Left ventricle myocardium inferior (tissue), 1 donor: ENCODE measurements around the gene OR4D10. TPM values are rescaled to one million over a fixed set of nuclear protein-coding genes. Genes with fewer than 3 reads are reported as not detected.
"Not testable (repeated sequence)": the region's sequence is repeated elsewhere in the genome, so short reads cannot be mapped to it uniquely, and the experiment has no call there.

ENCODE experiments used
- DNase-seq: peaks from one replicate; pipeline ENCODE4 v3.0.0-alpha.2; 2020
- H3K27ac ChIP-seq: fragments of 200-600 bp; replicated peaks from 2 replicates; pipeline ENCODE4 v1.8.0; 2021
- H3K27me3 ChIP-seq: fragments of 200-600 bp; 2 replicates; pipeline ENCODE4 v1.8.0; 2021; ENCODE audit warnings: low read depth
- H3K36me3 ChIP-seq: fragments of 200-600 bp; 2 replicates; pipeline ENCODE4 v1.8.0; 2021
- H3K4me1 ChIP-seq: fragments of 200-600 bp; 2 replicates; pipeline ENCODE4 v1.8.0; 2021
- H3K4me3 ChIP-seq: fragments of 200-600 bp; 2 replicates; pipeline ENCODE4 v1.8.0; 2021; ENCODE audit warnings: mild to moderate bottlenecking, moderate library complexity
- H3K9me3 ChIP-seq: fragments of 200-600 bp; replicated peaks from 2 replicates; pipeline ENCODE4 v1.8.0; 2021
- intact Hi-C: fragments of 100-400 bp; cut with micrococcal nuclease; formaldehyde crosslinking; loops from one replicate; pipeline ENCODE4 v1.11.0; 2022
- total RNA-seq: library from RNA; stranded (reverse); fragmentation: NEBNext Ultra II Directional; extraction: Animal tissue kit (Norgen Biotek cat#: 25700); gene quantifications from one replicate; pipeline ENCODE4 v1.2.1, GENCODE V29; 2021
- TF ChIP-seq, protein P1 (sequence below): fragments of 200-600 bp; IDR thresholded peaks from 2 replicates; pipeline ENCODE4 v1.8.0; 2021; ENCODE audit warnings: antibody characterized with exemption, mild to moderate bottlenecking, borderline replicate concordance
- donor health status: DM: no; HTN: yes; CAD: no; lungs with severe emphysema.

The OR4D10 gene
- total RNA-seq, 1 donor from 2014 or later = not detected

DNA sequence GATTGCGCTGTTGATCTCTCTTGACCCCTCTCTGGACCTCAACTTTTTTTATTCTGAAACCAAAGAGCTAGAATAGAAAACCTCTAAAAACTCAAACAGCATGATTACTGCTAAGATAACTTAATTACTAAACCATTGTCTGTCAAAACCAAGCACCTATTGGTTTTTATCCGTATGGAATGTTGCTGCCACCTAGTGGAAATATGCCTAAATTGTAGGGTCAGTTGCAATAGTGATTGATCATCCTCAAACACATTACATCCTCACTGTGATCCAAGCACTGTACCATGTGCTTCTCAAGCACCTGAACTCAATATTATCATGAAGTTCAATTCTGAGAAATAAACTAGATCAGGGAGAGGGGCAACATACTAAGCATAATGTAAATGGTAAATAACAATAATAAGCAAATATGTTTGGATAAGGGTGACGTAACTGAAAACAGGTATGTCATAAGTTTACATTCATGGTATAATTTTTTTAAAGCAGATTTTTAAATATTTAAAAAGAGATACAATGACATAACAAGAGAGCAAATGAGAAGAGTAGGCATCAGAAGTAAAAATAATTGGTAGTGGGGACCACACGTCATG lies 43.1 kb upstream of the OR4D10 start:
- DNase-seq = no peak
- intact Hi-C loops = loop anchor here (10.0 kb wide), 1 partner anchor 255 kb away; the partner anchor contains the start of gene DTX4
- Histone ChIP-seq H3K4me3 (no peak overlapping the region), H3K27me3 (peaks cover 14% of the 10 kb centered on the region), H3K9me3 (no peaks in the 10 kb centered on the region), H3K27ac (no peak overlapping the region), H3K4me1 (no peaks in the 10 kb centered on the region), H3K36me3 (no peaks in the 10 kb centered on the region)
- TF ChIP-seq, protein P1, sequence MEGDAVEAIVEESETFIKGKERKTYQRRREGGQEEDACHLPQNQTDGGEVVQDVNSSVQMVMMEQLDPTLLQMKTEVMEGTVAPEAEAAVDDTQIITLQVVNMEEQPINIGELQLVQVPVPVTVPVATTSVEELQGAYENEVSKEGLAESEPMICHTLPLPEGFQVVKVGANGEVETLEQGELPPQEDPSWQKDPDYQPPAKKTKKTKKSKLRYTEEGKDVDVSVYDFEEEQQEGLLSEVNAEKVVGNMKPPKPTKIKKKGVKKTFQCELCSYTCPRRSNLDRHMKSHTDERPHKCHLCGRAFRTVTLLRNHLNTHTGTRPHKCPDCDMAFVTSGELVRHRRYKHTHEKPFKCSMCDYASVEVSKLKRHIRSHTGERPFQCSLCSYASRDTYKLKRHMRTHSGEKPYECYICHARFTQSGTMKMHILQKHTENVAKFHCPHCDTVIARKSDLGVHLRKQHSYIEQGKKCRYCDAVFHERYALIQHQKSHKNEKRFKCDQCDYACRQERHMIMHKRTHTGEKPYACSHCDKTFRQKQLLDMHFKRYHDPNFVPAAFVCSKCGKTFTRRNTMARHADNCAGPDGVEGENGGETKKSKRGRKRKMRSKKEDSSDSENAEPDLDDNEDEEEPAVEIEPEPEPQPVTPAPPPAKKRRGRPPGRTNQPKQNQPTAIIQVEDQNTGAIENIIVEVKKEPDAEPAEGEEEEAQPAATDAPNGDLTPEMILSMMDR = peak; percentile 67

DNA sequence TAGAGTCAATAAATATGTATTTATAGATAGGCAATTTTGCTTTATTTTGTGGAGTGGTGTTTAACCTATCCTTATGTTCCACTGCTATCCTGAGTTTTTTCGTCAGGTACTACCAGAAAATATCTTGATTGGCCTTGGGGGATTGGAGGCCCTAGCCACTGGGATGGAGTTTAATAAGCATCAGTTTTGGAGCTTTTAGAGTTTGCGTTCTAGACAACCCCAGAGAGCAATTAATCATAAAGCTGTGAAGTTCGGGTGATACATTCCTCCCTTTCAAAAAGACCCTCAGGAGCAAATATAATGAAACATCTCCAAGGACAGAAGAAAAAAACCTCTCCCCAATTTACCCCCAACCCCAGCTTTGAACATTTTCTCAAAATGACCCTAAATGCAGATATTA lies 36.9 kb upstream of the OR4D10 start, which contains the start of gene OR5A1:
TSS of gene OR5A1 (plus strand) at position 301 of the 400 bp plus-strand sequence. CDS start 6,700 bp downstream, outside the sequence.
- Histone ChIP-seq H3K4me1 (no peaks in the 10 kb centered on the region), H3K27me3 (peaks cover 14% of the 10 kb centered on the region), H3K27ac (no peak within 1 kb of the TSS), H3K9me3 (no peaks in the 10 kb centered on the region), H3K4me3 (no peak within 1 kb of the TSS), H3K36me3 (no peaks in the 10 kb centered on the region)
- TF ChIP-seq, protein P1 = no peak
- DNase-seq = no peak
- intact Hi-C loops = no loop called here

DNA sequence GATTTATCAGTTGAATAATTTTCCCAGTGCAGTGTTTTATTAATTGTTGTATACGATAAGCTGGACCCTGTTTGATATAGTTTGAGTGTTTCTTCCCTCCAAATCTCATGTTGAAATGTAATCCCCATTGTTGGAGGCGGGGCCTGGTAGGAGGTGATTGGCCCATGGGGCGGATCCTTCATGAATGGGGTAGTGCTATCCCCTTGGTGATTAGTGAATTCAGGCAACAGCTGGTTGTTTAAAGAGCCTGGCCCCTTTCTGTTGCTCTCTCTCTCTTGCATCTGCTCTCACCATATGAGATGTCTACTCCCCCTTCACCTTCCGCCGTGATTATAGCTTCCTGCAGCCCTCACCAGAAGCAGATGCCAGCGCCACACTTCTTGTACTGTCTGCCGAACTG lies 35.3 kb upstream of the OR4D10 start:
- intact Hi-C loops = no loop called here
- H3K4me3 ChIP-seq = no peak overlapping the region
- TF ChIP-seq, protein P1 = no peak
- no peak for DNase-seq
- H3K36me3 ChIP-seq = no peaks in the 10 kb centered on the region
- H3K9me3 ChIP-seq = no peaks in the 10 kb centered on the region
- H3K27me3 ChIP-seq = peaks cover 5% of the 10 kb centered on the region
- no peaks in the 10 kb centered on the region for H3K4me1 ChIP-seq
- H3K27ac ChIP-seq = no peak overlapping the region

DNA sequence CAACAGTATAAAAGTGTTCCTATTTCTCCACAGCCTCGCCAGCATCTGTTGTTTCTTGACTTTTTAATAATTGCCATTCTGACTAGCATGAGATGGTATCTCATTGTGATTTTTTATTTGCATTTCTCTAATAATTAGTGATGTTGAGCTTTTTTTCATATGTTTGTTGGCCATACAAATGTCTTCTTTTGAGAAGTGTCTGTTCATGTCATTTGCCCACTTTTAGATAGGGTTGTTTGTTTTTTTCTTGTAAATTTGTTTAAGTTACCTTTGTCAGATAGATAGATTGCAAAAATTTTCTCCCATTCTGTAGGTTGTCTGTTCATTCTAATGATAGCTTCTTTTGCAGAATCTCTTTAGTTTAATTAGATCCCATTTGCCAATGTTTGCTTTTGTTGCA lies 27.5 kb upstream of the OR4D10 start:
- H3K4me3 ChIP-seq, DNase-seq, intact Hi-C loops, H3K27ac ChIP-seq, H3K4me1 ChIP-seq, H3K36me3 ChIP-seq, H3K27me3 ChIP-seq: not testable (repeated sequence)
- H3K9me3 ChIP-seq = peaks cover 25% of the 10 kb centered on the region

DNA sequence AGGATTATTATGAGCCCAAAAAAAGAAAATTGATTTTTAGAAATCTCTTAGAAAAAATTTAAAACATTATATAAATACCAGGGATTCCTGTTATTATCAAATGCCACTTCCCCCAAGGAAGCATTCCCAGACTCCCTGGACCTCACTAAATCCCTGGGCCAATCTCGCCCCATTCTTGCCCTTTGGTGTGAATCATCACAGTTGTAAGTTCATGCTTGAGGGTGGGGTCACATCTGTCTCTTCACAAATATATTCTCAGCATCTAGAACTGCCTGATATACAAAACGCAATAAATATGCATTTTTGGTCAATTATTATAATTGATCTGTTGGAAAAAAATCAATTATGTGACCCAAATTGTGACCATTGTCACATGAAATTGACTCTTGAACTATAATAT lies 24.6 kb upstream of the OR4D10 start:
- Histone ChIP-seq H3K9me3 (peaks cover 25% of the 10 kb centered on the region), H3K27me3 (no peaks in the 10 kb centered on the region), H3K4me3 (no peak overlapping the region), H3K4me1 (no peaks in the 10 kb centered on the region), H3K36me3 (no peaks in the 10 kb centered on the region), H3K27ac (no peak overlapping the region)
- TF ChIP-seq, protein P1 = no peak
- intact Hi-C loops = no loop called here
- DNase-seq = no peak

DNA sequence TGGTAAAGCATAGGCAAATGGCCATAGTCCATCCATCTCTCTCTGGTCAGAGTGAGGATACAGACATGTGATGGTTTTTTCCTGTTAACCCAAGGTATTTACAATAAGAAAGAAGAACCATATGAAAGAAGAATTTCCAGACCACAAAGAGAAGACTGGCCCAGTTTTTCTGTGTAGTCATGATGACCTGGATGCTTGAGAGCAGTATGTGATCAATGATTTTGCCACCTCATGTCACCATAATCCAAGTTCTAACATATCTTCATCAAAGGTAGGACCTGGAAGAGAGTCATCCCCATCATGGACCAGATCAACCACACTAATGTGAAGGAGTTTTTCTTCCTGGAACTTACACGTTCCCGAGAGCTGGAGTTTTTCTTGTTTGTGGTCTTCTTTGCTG lies 16.5 kb upstream of the OR4D10 start, which contains the start of gene OR4D6:
TSS of gene OR4D6 (plus strand) at position 301 of the 400 bp plus-strand sequence. CDS start at position 301, 0 bp downstream.
- Histone ChIP-seq H3K27ac (no peak within 1 kb of the TSS), H3K4me3 (no peak within 1 kb of the TSS), H3K4me1 (no peaks in the 10 kb centered on the region), H3K9me3 (no peaks in the 10 kb centered on the region), H3K36me3 (no peaks in the 10 kb centered on the region), H3K27me3 (peaks cover 6% of the 10 kb centered on the region)
- no peak for DNase-seq
- TF ChIP-seq, protein P1 = no peak
- intact Hi-C loops = no loop called here
